Liver (tissue), 9 donors: Measurements from ENCODE around the gene UBA3. TPM values are rescaled to one million over a fixed set of nuclear protein-coding genes. Genes with fewer than 3 reads are reported as not detected.

Source experiments
- DNase-seq: peaks from one replicate; pipeline ENCODE4 v3.0.0-alpha.2; 2017; ENCODE audit warnings: low spot score
- H3K27ac ChIP-seq, 2 donors: one replicate each; pipeline ENCODE4 v1.7.0; 2013; ENCODE audit warnings: inconsistent platforms in 2 of 2, low read length in 2 of 2, control low read depth in 1 of 2, low read depth in 1 of 2, mild to moderate bottlenecking in 1 of 2
- H3K27me3 ChIP-seq, 4 donors: one replicate each; pipeline versions ENCODE4 v1.6.1 to v1.7.0; 2013; ENCODE audit warnings: low read length in 3 of 4, inconsistent platforms in 1 of 4, mild to moderate bottlenecking in 1 of 4, moderate library complexity in 1 of 4; ENCODE audit not compliant: control insufficient read depth in 4 of 4, insufficient read depth in 4 of 4
- H3K36me3 ChIP-seq, 4 donors: one replicate each; pipeline versions ENCODE4 v1.6.1 to v1.7.0; 2013; ENCODE audit warnings: low read length in 3 of 4, mild to moderate bottlenecking in 3 of 4, low read depth in 1 of 4, moderate library complexity in 1 of 4; ENCODE audit not compliant: control insufficient read depth in 4 of 4, insufficient read depth in 3 of 4
- H3K4me1 ChIP-seq, 4 donors: one replicate each; pipeline versions ENCODE4 v1.6.1 to v1.7.0; 2013; ENCODE audit warnings: low read length in 3 of 4, mild to moderate bottlenecking in 3 of 4, moderate library complexity in 1 of 4; ENCODE audit not compliant: control insufficient read depth in 4 of 4, insufficient read depth in 4 of 4
- H3K4me3 ChIP-seq, 3 donors: one replicate each; pipeline versions ENCODE4 v1.6.1 to v1.7.0; 2013; ENCODE audit warnings: low read length in 3 of 3, control low read depth in 1 of 3, low read depth in 1 of 3, mild to moderate bottlenecking in 1 of 3
- H3K9ac ChIP-seq, 2 donors: one replicate each; pipeline ENCODE4 v1.7.0; 2013; ENCODE audit warnings: low read length in 2 of 2, mild to moderate bottlenecking in 2 of 2, moderate library complexity in 2 of 2, control low read depth in 1 of 2, low read depth in 1 of 2
- H3K9me3 ChIP-seq, 4 donors: one replicate each; pipeline versions ENCODE4 v1.6.1 to v1.7.0; 2013; ENCODE audit warnings: low read length in 3 of 4; ENCODE audit not compliant: control insufficient read depth in 4 of 4
- ATF3 ChIP-seq: IDR thresholded peaks from 2 replicates; pipeline ENCODE4 v1.6.1; 2016; ENCODE audit warnings: antibody characterized with exemption
- CTCF ChIP-seq: fragments of 150-350 bp; IDR thresholded peaks from 2 replicates; pipeline ENCODE4 v1.5.1; 2017; ENCODE audit warnings: improper control_type of control experiment, low read depth, low read length; ENCODE audit not compliant: missing input control
- EGR1 ChIP-seq, 2 donors: IDR thresholded peaks; 2 replicates each; pipeline ENCODE4 v1.6.1; 2016 to 2018; ENCODE audit warnings: antibody characterized with exemption in 2 of 2, low read depth in 2 of 2
- FOXA2 ChIP-seq: IDR thresholded peaks from 2 replicates; pipeline ENCODE4 v1.6.1; 2016; ENCODE audit warnings: antibody characterized with exemption
- GABPA ChIP-seq, 2 donors: IDR thresholded peaks in 1 of 2; conservative IDR thresholded peaks in 1 of 2; 2 replicates each; pipeline ENCODE4 v1.6.1; 2016; ENCODE audit warnings: antibody characterized with exemption in 2 of 2, mild to moderate bottlenecking in 1 of 2, moderate library complexity in 1 of 2
- HNF4A ChIP-seq, 2 donors: conservative IDR thresholded peaks; 2 replicates each; pipeline ENCODE4 v1.6.1; 2016; ENCODE audit warnings: antibody characterized with exemption in 2 of 2, mild to moderate bottlenecking in 2 of 2
- HNF4G ChIP-seq: IDR thresholded peaks from 2 replicates; pipeline ENCODE4 v1.6.1; 2016; ENCODE audit warnings: antibody characterized with exemption
- JUND ChIP-seq, 2 donors: IDR thresholded peaks; 2 replicates each; pipeline ENCODE4 v1.6.1; 2016; ENCODE audit warnings: antibody characterized with exemption in 2 of 2
- MAX ChIP-seq: IDR thresholded peaks from 2 replicates; pipeline ENCODE4 v1.6.1; 2016; ENCODE audit warnings: antibody characterized with exemption
- NR2F2 ChIP-seq: IDR thresholded peaks from 2 replicates; pipeline ENCODE4 v1.6.1; 2016; ENCODE audit warnings: antibody characterized with exemption
- REST ChIP-seq: IDR thresholded peaks from 2 replicates; pipeline ENCODE4 v1.6.1; 2016; ENCODE audit warnings: antibody characterized with exemption, mild to moderate bottlenecking
- RXRA ChIP-seq, 2 donors: IDR thresholded peaks; 2 replicates each; pipeline ENCODE4 v1.6.1; 2017 to 2018; ENCODE audit warnings: antibody characterized with exemption in 2 of 2, mild to moderate bottlenecking in 1 of 2
- SP1 ChIP-seq: IDR thresholded peaks from 2 replicates; pipeline ENCODE4 v1.6.1; 2018; ENCODE audit warnings: antibody characterized with exemption, mild to moderate bottlenecking
- TAF1 ChIP-seq: conservative IDR thresholded peaks from 2 replicates; pipeline ENCODE4 v1.6.1; 2016; ENCODE audit warnings: antibody characterized with exemption, mild to moderate bottlenecking
- YY1 ChIP-seq: IDR thresholded peaks from 2 replicates; pipeline ENCODE4 v1.6.1; 2016; ENCODE audit warnings: antibody characterized with exemption, mild to moderate bottlenecking
- ZBTB33 ChIP-seq: IDR thresholded peaks from 2 replicates; pipeline ENCODE4 v1.6.1; 2016; ENCODE audit warnings: antibody characterized with exemption
- WGBS: extraction: QIAGEN DNeasy Blood & Tissue Kit; methylation state at CpG from one replicate; pipeline ENCODE4 v1.1.7; 2013; 5-methylcytosine and 5-hydroxymethylcytosine counted together
- polyA plus RNA-seq, 2 donors: library from polyadenylated mRNA; stranded (reverse) in 1 of 2; unstranded in 1 of 2; fragments of 200-250 nt in 1 of 2; fragments of >200 nt in 1 of 2; fragmentation: Nextera tagmentation in 1 of 2; extraction: Ambion mirVana in 1 of 2; gene quantifications; one replicate each; pipeline versions ENCODE4 v1.2.1 to v1.2.3, GENCODE V29; 2013 to 2015
- total RNA-seq, 2 donors: library from RNA; depleted of rRNA; stranded (reverse); fragments of >200 nt; gene quantifications; one replicate each; pipeline ENCODE4 v1.2.3, GENCODE V29; 2014
- donor health status: healthy.
- donor health status: healthy.
- donor health status: healthy.
- donor health status: healthy.
- donor health status: healthy.

Gene UBA3
- total and polyA plus RNA-seq, 4 donors: 13.1 to 34.4 (median 26.4) TPM

GRCh38 chr3:69048990-69049389 is 31.2 kb downstream of the UBA3 start:
- no peak for DNase-seq
- H3K4me1 ChIP-seq: peaks cover 0 to 5% (median 2%) of the 10 kb centered on the region in 4 donors
- no peak overlapping the region for H3K9ac ChIP-seq
- no peak overlapping the region for H3K27ac ChIP-seq
- H3K4me3 ChIP-seq: no peak overlapping the region
- TF ChIP-seq HNF4A (conservative IDR thresholded peaks at IDR 0.05): no peak
- no peak for TF ChIP-seq YY1
- TF ChIP-seq SP1: no peak
- TF ChIP-seq NR2F2: no peak
- no peak for TF ChIP-seq ATF3
- TF ChIP-seq FOXA2: no peak
- no peak for TF ChIP-seq GABPA (IDR thresholded peaks at IDR 0.05 in 1 of 2, conservative IDR thresholded peaks at IDR 0.05 in 1 of 2)
- no peak for TF ChIP-seq EGR1 (IDR thresholded peaks at IDR 0.05; ENCODE audit: low read depth in 2 of 2)
- no peak for TF ChIP-seq TAF1
- TF ChIP-seq RXRA (IDR thresholded peaks at IDR 0.05): no peak
- no peak for TF ChIP-seq JUND (IDR thresholded peaks at IDR 0.05)
- no peak for TF ChIP-seq CTCF
- H3K9me3 ChIP-seq: no peaks in the 10 kb centered on the region
- no peaks in the 10 kb centered on the region for H3K27me3 ChIP-seq
- WGBS: 96% methylated on average over 2 of the region's 2 CpGs
- peaks cover 0 to 19% (median 11%) of the 10 kb centered on the region in 4 donors for H3K36me3 ChIP-seq

- H3K4me1 ChIP-seq: no peaks in the 10 kb centered on the region
Measured at GRCh38 chr3:69044608-69045007, 35.6 kb downstream of the UBA3 start.

More at GRCh38 chr3:69044608-69045007, 35.6 kb downstream of the UBA3 start:
- peaks cover 3 to 41% (median 31%) of the 10 kb centered on the region in 4 donors for H3K36me3 ChIP-seq
- no peak overlapping the region for H3K27ac ChIP-seq
- 98% methylated on average over 2 of the region's 2 CpGs for WGBS
- DNase-seq: no peak
- no peak overlapping the region for H3K4me3 ChIP-seq
- no peak overlapping the region for H3K9ac ChIP-seq
- H3K9me3 ChIP-seq: no peaks in the 10 kb centered on the region
- TF ChIP-seq MAX (no peak), NR2F2 (no peak), TAF1 (no peak), EGR1 (IDR thresholded peaks at IDR 0.05; ENCODE audit: low read depth in 2 of 2) (no peak), HNF4A (conservative IDR thresholded peaks at IDR 0.05) (no peak), SP1 (no peak), HNF4G (no peak), ZBTB33 (no peak), REST (no peak)
- H3K27me3 ChIP-seq: no peaks in the 10 kb centered on the region
